ENCODE data around the gene FNBP1. TPM values are rescaled to one million over a fixed set of nuclear protein-coding genes. Genes with fewer than 3 reads are reported as not detected.

The FNBP1 gene
- total and polyA plus RNA-seq, 2 experiments from 2014 or later = 17.8 to 22.6 TPM

DNA sequence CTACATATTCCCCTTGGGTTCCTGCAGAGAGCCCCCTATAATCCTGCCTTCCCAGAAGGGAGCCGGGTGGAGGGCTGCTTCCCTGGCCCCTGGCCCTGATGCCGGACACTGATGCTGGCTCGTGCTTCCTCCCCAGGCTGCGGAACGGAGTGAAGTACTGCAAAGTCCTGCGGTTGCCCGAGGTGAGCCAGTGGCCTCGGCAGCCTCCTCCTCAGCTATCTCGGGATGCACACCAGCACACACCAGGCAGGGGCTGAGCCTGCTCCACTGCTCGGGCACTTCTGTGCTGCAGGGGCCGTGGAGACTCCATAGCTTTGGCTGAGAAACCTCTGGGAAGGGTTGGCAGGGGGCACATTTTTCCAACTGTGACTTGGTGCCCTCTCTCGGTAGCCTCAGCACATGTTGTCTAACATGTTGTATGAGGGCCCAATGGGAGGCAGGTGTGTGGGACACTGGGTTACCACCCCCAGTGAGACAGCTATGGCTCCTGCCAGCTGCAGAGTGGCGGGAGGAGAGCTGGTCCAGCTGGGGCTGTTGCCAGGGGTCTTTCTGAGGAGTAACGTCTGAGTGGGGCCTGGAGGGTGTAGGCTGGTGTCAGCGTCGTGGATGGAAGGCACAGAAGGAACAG, 169.3 kb downstream of the FNBP1 start:
- 69 to 72% methylated on average over 15 to 16 of the region's 16 CpGs for whole genome bisulfite sequencing, 2 experiments (ENCODE audit: low coverage in 1 of 2, low lambda C conversion rate in 2 of 2, missing lambda C conversion rate in 2 of 2)
- Histone ChIP-seq H2AFZ (no peak overlapping the region), H3K27me3 (replicated peaks; ENCODE audit: insufficient read depth) (no peaks in the 10 kb centered on the region), H3K4me3 (no peak overlapping the region), H3K9ac (no peak overlapping the region), H3K27ac (no peak overlapping the region), H3K9me3 (ENCODE audit: low read depth) (no peaks in the 10 kb centered on the region), H3K4me1 (ENCODE audit: insufficient read depth) (no peaks in the 10 kb centered on the region), H3K36me3 (ENCODE audit: low read depth) (no peaks in the 10 kb centered on the region; the same call in 1 of the 2 replicates), H3K4me2 (ENCODE audit: unreplicated experiment) (no peak overlapping the region), H4K20me1 (ENCODE audit: insufficient read depth) (no peaks in the 10 kb centered on the region), H3K79me2 (ENCODE audit: insufficient read depth) (no peaks in the 10 kb centered on the region), H3K9me2 (ENCODE audit: insufficient read depth) (no peaks in the 10 kb centered on the region), H3F3A (ENCODE audit: insufficient read depth) (no peaks in the 10 kb centered on the region)
- TF ChIP-seq EZH2phosphoT487 (IDR thresholded peaks at IDR 0.05; ENCODE audit: insufficient read depth, low read depth) (no peak), EZH2 (IDR thresholded peaks at IDR 0.05; ENCODE audit: insufficient read depth, poor library complexity, severe bottlenecking) (no peak)
- in situ Hi-C loops (cut with MboI) = no loop called here
- DNase-seq = no peak

DNA sequence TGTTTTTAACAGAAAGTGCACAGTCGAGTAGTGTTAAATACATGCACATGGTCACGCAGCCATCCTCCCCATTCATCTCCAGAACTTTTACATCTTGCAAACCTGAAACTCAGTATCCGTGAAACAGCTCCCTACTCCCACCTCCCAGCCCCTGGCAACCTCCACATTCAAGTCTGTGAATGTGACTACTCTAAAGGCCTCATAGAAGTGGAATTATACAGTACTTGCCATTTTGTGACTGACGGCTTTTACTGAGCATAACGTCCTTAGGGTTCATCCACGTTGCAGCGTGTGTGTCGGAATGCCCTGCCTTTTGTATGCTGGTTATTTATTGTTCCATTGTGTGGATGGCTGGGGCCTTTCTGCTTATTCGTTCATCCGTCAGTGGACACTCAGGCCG, 171.9 kb downstream of the FNBP1 start:
- H3F3A ChIP-seq (ENCODE audit: insufficient read depth) = no peaks in the 10 kb centered on the region
- H3K9ac ChIP-seq = no peak overlapping the region
- no peaks in the 10 kb centered on the region for H3K9me2 ChIP-seq (ENCODE audit: insufficient read depth)
- no peaks in the 10 kb centered on the region for H4K20me1 ChIP-seq (ENCODE audit: insufficient read depth)
- in situ Hi-C loops (cut with MboI) = no loop called here
- no peak overlapping the region for H3K4me3 ChIP-seq
- H3K36me3 ChIP-seq (ENCODE audit: low read depth) = no peaks in the 10 kb centered on the region; the same call in 1 of the 2 replicates
- H3K27ac ChIP-seq = no peak overlapping the region
- TF ChIP-seq EZH2phosphoT487 (IDR thresholded peaks at IDR 0.05; ENCODE audit: insufficient read depth, low read depth) (no peak), EZH2 (IDR thresholded peaks at IDR 0.05; ENCODE audit: insufficient read depth, poor library complexity, severe bottlenecking) (no peak)
- no peaks in the 10 kb centered on the region for H3K27me3 ChIP-seq (replicated peaks; ENCODE audit: insufficient read depth)
- WGBS, 2 experiments (ENCODE audit: low coverage in 1 of 2, low lambda C conversion rate in 2 of 2, missing lambda C conversion rate in 2 of 2) = 89 to 91% methylated on average over 10 to 11 of the region's 11 CpGs
- no peak overlapping the region for H2AFZ ChIP-seq
- no peaks in the 10 kb centered on the region for H3K4me1 ChIP-seq (ENCODE audit: insufficient read depth)
- no peak overlapping the region for H3K4me2 ChIP-seq (ENCODE audit: unreplicated experiment)
- H3K79me2 ChIP-seq (ENCODE audit: insufficient read depth) = no peaks in the 10 kb centered on the region
- no peak for DNase-seq
- H3K9me3 ChIP-seq (ENCODE audit: low read depth) = no peaks in the 10 kb centered on the region

DNA sequence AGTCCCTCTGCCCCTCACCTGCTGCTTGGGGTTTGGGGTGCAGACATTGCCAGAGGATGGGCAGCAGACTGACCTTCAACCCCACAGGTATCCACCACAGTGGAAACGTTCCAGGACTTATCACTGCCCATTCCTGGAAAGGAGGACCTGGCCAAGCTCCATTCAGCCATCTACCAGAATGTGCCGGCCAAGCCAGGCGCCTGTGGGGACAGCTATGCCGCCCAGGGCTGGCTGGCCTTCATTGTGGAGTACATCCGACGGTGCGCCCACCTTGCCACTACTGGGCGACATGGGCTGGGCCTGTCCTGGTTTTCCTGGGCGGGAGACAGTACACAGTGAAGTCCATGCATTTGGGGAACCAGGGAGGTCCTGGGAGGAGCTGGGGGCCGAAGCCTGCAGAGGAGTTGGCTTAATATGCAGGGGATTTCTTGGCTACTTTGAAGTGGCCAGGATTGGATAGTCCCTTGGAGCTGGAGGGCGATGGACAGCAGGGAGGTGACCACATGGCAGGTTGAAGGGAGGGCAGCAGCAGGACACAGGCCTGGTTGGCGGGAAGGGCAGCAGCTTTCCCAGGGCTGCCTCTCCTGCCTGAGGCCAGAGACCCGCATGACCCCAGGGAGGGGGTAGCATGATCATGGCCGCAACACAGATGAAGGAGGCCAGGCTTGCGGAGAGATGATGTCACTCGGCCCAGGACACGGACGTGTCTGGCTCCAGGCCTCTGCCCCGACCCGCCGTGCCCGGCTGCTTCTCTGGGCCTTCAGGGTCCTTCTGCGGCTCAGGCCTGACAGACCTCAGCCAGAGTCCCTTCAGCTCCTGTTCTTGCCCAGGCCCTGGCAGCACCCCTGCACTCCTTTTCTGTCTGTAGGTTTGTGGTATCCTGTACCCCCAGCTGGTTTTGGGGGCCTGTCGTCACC, 173.1 kb downstream of the FNBP1 start:
- TF ChIP-seq EZH2phosphoT487 (IDR thresholded peaks at IDR 0.05; ENCODE audit: insufficient read depth, low read depth) (no peak), EZH2 (IDR thresholded peaks at IDR 0.05; ENCODE audit: insufficient read depth, poor library complexity, severe bottlenecking) (no peak)
- Histone ChIP-seq H3K79me2 (ENCODE audit: insufficient read depth) (no peaks in the 10 kb centered on the region), H3K9me2 (ENCODE audit: insufficient read depth) (no peaks in the 10 kb centered on the region), H3K27me3 (replicated peaks; ENCODE audit: insufficient read depth) (no peaks in the 10 kb centered on the region), H3K27ac (no peak overlapping the region), H2AFZ (no peak overlapping the region), H4K20me1 (ENCODE audit: insufficient read depth) (no peaks in the 10 kb centered on the region), H3K9ac (no peak overlapping the region), H3K36me3 (ENCODE audit: low read depth) (no peaks in the 10 kb centered on the region), H3K4me3 (no peak overlapping the region), H3K9me3 (ENCODE audit: low read depth) (no peaks in the 10 kb centered on the region), H3K4me2 (ENCODE audit: unreplicated experiment) (no peak overlapping the region), H3F3A (ENCODE audit: insufficient read depth) (no peaks in the 10 kb centered on the region), H3K4me1 (ENCODE audit: insufficient read depth) (no peaks in the 10 kb centered on the region)
- in situ Hi-C loops (cut with MboI) = no loop called here
- no peak for DNase-seq
- 86 to 90% methylated on average over 22 to 24 of the region's 24 CpGs for WGBS, 2 experiments (ENCODE audit: low coverage in 1 of 2, low lambda C conversion rate in 2 of 2, missing lambda C conversion rate in 2 of 2)

DNA sequence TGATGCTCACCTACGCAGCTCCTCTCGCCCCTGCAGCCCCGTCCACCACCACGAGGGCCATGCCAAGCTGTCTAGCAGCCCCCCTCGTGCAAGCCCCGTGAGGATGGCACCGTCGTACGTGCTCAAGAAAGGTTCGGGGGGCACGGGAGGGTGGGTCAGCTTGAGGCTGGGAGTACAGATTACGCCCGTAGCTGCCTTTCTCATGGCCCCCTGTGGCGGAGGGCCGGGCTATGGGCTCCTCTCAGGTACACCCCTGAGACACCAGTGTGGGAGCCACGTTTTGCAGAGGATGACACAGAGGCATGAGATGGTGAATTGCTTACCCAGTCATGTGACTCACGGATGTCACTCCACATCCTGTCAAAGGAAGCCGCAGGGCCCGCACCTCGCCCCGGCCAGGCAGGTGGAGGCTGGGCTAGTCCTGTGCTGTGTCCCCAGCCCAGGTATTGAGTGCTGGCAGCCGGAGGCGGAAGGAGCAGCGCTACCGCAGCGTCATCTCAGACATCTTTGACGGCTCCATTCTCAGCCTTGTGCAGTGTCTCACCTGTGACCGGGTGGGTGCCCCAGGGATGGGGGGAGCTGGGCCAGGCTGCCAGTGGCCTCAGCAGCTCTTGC, 174.0 kb downstream of the FNBP1 start:
- no peak for TF ChIP-seq EZH2phosphoT487 (IDR thresholded peaks at IDR 0.05; ENCODE audit: insufficient read depth, low read depth)
- TF ChIP-seq EZH2 (IDR thresholded peaks at IDR 0.05; ENCODE audit: insufficient read depth, poor library complexity, severe bottlenecking) = no peak
- H3K9me2 ChIP-seq (ENCODE audit: insufficient read depth) = no peaks in the 10 kb centered on the region
- no peak overlapping the region for H3K4me3 ChIP-seq
- no peak overlapping the region for H3K27ac ChIP-seq
- H3K27me3 ChIP-seq (replicated peaks; ENCODE audit: insufficient read depth) = no peaks in the 10 kb centered on the region
- 92 to 94% methylated on average over 23 to 28 of the region's 28 CpGs for WGBS, 2 experiments (ENCODE audit: low coverage in 1 of 2, low lambda C conversion rate in 2 of 2, missing lambda C conversion rate in 2 of 2)
- no peak overlapping the region for H2AFZ ChIP-seq
- no peaks in the 10 kb centered on the region for H3K9me3 ChIP-seq (ENCODE audit: low read depth)
- in situ Hi-C loops (cut with MboI) = no loop called here
- H3K4me1 ChIP-seq (ENCODE audit: insufficient read depth) = no peaks in the 10 kb centered on the region
- H3K4me2 ChIP-seq (ENCODE audit: unreplicated experiment) = no peak overlapping the region
- no peaks in the 10 kb centered on the region for H4K20me1 ChIP-seq (ENCODE audit: insufficient read depth)
- no peak for DNase-seq
- no peak overlapping the region for H3K9ac ChIP-seq
- no peaks in the 10 kb centered on the region for H3F3A ChIP-seq (ENCODE audit: insufficient read depth)
- no peaks in the 10 kb centered on the region for H3K79me2 ChIP-seq (ENCODE audit: insufficient read depth)
- H3K36me3 ChIP-seq (ENCODE audit: low read depth) = no peaks in the 10 kb centered on the region

Measured in GM23248 (cell line).